Peyer's patch (tissue), 4 donors: ENCODE results near the gene YIPF3. TPM values are rescaled to one million over a fixed set of nuclear protein-coding genes. Genes with fewer than 3 reads are reported as not detected.

Experiments
- DNase-seq, 3 donors: peaks; one replicate each; pipeline ENCODE4 v3.0.0-alpha.2; 2017 to 2019
- H3K27ac ChIP-seq, 4 donors: fragments of 200-600 bp; sonication (generic); one replicate each; pipeline ENCODE4 v1.5.1; 2016 to 2019
- H3K27me3 ChIP-seq, 2 donors: fragments of 200-600 bp; sonication (generic); one replicate each; pipeline ENCODE4 v1.5.1; 2019
- H3K36me3 ChIP-seq, 3 donors: fragments of 200-600 bp; sonication (generic); one replicate each; pipeline ENCODE4 v1.5.1; 2016 to 2019
- H3K4me1 ChIP-seq, 4 donors: fragments of 200-600 bp; sonication (generic); one replicate each; pipeline ENCODE4 v1.5.1; 2016 to 2019
- H3K4me3 ChIP-seq, 4 donors: fragments of 200-600 bp; sonication (generic); 1 replicate in 3 of 4; 2 replicates in 1 of 4; pipeline ENCODE4 v1.5.1; 2016 to 2019; ENCODE audit warnings: mild to moderate bottlenecking in 1 of 4
- H3K9me3 ChIP-seq, 4 donors: fragments of 200-600 bp; sonication (generic); one replicate each; pipeline ENCODE4 v1.5.1; 2016 to 2019; ENCODE audit warnings: mild to moderate bottlenecking in 1 of 4
- CTCF ChIP-seq, 6 experiments: fragments of 450-650 bp in 4 of 6; fragments of 200-600 bp in 2 of 6; sonication (generic) in 1 of 6; IDR thresholded peaks; one replicate each; pipeline ENCODE4 v1.5.1; 2017 to 2019; ENCODE audit warnings: antibody characterized with exemption in 6 of 6, mild to moderate bottlenecking in 3 of 6, moderate library complexity in 1 of 6
- POLR2A ChIP-seq, 2 donors: fragments of 450-650 bp; IDR thresholded peaks; one replicate each; pipeline ENCODE4 v1.5.1; 2017; ENCODE audit warnings: antibody characterized with exemption in 2 of 2, mild to moderate bottlenecking in 2 of 2, moderate library complexity in 2 of 2
- total RNA-seq, 4 donors: library from RNA; depleted of rRNA; stranded (reverse); fragments of >200 nt; gene quantifications; one replicate each; pipeline ENCODE4 v1.1.0, GENCODE V29; 2016

The YIPF3 gene
- total RNA-seq, 4 donors from 2014 or later: 78.3 to 165 (median 108) TPM

DNA sequence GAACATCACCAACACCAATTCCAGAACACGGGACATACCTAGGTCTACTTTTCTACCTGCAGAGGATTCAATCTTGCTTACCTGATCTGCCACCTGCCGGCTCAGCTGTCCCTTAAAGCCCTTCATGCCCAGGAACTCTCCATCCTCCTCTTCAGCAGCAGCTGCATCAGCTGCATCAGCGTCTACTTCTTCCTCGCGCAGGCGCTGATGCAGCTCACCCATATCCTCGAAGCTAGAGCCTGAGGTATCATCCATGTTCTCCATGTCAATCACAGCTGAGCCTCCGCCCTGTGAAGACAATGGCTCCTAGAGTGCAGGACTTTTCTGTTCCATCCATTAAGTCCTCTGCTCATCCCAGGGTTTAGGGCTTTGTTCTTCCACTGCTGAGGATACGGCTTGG is 918 bp downstream of the YIPF3 start:
- H3K4me1 ChIP-seq: peaks cover 4 to 41% (median 14%) of the 10 kb centered on the region in 4 donors
- peak overlapping the region in 3 of 4 donors; percentile 72 to 88 (median 85) for H3K27ac ChIP-seq
- no peak for TF ChIP-seq POLR2A (IDR thresholded peaks at IDR 0.05)
- H3K27me3 ChIP-seq: no peaks in the 10 kb centered on the region
- no peak for DNase-seq
- peak overlapping the region; percentile 62 to 87 (median 78) for H3K4me3 ChIP-seq
- peaks cover 0 to 58% (median 0%) of the 10 kb centered on the region in 3 donors for H3K36me3 ChIP-seq
- no peaks in the 10 kb centered on the region for H3K9me3 ChIP-seq

- Histone ChIP-seq H3K9me3 (no peaks in the 10 kb centered on the region), H3K27me3 (no peaks in the 10 kb centered on the region), H3K4me1 (peaks cover 5 to 49% (median 19%) of the 10 kb centered on the region in 4 donors), H3K36me3 (peaks cover 0 to 42% (median 0%) of the 10 kb centered on the region in 3 donors), H3K4me3 (no peak overlapping the region), H3K27ac (peak overlapping the region in 1 of 4 donors; percentile 90)
- DNase-seq: no peak
- TF ChIP-seq CTCF (IDR thresholded peaks at IDR 0.05) (no peak), POLR2A (IDR thresholded peaks at IDR 0.05) (no peak)
Observed at GRCh38 chr6:43511824-43512415, 4.8 kb downstream of the YIPF3 start.

DNA sequence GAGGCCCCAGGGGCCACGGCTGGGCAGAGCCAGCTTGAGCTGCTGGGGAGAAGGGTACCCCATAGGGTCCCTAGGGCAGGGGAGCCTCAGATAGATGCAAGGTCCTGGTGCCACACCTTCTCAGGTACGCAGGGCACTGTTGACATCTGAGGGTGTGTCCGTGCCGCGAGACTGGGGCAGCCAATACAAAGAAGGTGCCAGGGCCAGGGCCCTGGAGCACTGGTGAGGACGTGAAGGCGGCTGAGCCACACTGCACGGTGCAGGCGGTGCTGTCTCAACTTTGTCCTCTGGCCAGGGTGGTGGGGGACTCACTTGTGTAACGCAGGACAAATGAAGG is 5.9 kb downstream of the YIPF3 start:
- Histone ChIP-seq H3K36me3 (peaks cover 0 to 43% (median 0%) of the 10 kb centered on the region in 3 donors), H3K4me1 (peaks cover 4 to 49% (median 17%) of the 10 kb centered on the region in 4 donors), H3K9me3 (no peaks in the 10 kb centered on the region), H3K27me3 (no peaks in the 10 kb centered on the region), H3K4me3 (peak overlapping the region; percentile 42 to 91 (median 78)), H3K27ac (peak overlapping the region in 3 of 4 donors; percentile 68 to 90 (median 79))
- no peak for TF ChIP-seq POLR2A (IDR thresholded peaks at IDR 0.05)
- no peak for TF ChIP-seq CTCF (IDR thresholded peaks at IDR 0.05)
- peak in 2 of 3 donors; percentile 72 to 80 for DNase-seq

GRCh38 chr6:43509984-43510826 is 6.5 kb downstream of the YIPF3 start, which contains the start of gene LRRC73:
Gene LRRC73 (minus strand): TSS chr6:43510346. CDS start chr6:43509785, 561 bp downstream.
- no peaks in the 10 kb centered on the region for H3K27me3 ChIP-seq
- peak within 1 kb of the TSS; percentile 39 to 90 (median 74) for H3K27ac ChIP-seq
- H3K4me1 ChIP-seq: peaks cover 0 to 43% (median 14%) of the 10 kb centered on the region in 4 donors
- peaks cover 0 to 47% (median 0%) of the 10 kb centered on the region in 3 donors for H3K36me3 ChIP-seq
- H3K9me3 ChIP-seq: no peaks in the 10 kb centered on the region
- TF ChIP-seq CTCF (IDR thresholded peaks at IDR 0.05): peak in 1 of 6 experiments; percentile 10
- TF ChIP-seq POLR2A (IDR thresholded peaks at IDR 0.05): peak; percentile 24 to 45
- peak; percentile 76 to 95 (median 92) for DNase-seq
- peak within 1 kb of the TSS; percentile 42 to 91 (median 78) for H3K4me3 ChIP-seq

DNA sequence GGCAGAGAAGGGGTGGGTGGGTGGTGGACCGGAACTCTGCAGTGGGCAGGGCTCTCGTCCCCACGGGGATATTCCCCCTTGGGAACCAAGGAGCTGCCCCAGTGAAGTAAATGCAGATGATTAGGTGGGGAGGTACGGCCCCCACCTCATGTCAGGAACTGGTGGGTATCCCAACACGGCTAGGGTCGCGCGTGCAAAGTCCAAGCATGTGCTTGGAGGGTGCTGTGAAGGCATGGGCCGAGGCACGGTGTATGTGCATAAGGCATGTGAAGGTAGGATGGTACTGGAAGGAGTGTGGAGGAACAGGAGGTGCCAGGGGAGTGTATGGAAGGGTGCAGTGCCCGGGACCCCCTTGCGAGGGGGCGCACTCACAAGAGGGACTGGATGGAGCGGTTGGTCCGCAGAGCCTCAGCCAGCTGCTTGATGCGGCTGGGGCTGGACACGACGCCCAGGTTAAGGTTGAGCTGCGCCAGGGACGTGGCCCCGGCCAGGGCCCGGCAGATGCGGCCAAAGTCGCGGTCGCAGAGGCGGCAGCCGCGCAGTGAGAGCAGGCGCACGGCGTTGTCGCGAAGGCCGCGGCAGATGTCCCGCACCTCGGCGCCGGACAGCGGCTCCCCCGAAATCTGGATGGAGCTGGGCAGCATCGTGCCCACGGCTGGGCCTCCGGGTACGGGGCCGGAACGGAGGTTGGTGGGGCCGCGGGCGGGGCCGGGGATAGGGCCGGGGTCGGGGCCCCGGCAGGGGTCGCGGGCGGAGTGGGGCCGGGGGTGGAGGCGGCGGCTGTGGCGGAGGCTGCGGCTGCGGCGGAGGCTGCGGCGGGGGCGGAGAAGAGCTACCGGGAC is 7.4 kb downstream of the YIPF3 start:
- peak overlapping the region; percentile 39 to 90 (median 74) for H3K27ac ChIP-seq
- H3K4me1 ChIP-seq: peaks cover 0 to 35% (median 13%) of the 10 kb centered on the region in 4 donors
- peak in 1 of 3 donors; percentile 50 for DNase-seq
- TF ChIP-seq CTCF (IDR thresholded peaks at IDR 0.05) (no peak), POLR2A (IDR thresholded peaks at IDR 0.05) (no peak)
- H3K27me3 ChIP-seq: no peaks in the 10 kb centered on the region
- no peaks in the 10 kb centered on the region for H3K9me3 ChIP-seq
- H3K4me3 ChIP-seq: peak overlapping the region; percentile 42 to 91 (median 78)
- peaks cover 0 to 47% (median 0%) of the 10 kb centered on the region in 3 donors for H3K36me3 ChIP-seq
